ENCODE measurements around the gene TCAP. TPM values are rescaled to one million over a fixed set of nuclear protein-coding genes. Genes with fewer than 3 reads are reported as not detected.
A peak's percentile ranks its signal among the peaks of the same experiment; 100 is the strongest.

TCAP gene
- total and polyA plus RNA-seq, 10 donors, result 1.5 to 3.2 (median 2.2) TPM

DNA sequence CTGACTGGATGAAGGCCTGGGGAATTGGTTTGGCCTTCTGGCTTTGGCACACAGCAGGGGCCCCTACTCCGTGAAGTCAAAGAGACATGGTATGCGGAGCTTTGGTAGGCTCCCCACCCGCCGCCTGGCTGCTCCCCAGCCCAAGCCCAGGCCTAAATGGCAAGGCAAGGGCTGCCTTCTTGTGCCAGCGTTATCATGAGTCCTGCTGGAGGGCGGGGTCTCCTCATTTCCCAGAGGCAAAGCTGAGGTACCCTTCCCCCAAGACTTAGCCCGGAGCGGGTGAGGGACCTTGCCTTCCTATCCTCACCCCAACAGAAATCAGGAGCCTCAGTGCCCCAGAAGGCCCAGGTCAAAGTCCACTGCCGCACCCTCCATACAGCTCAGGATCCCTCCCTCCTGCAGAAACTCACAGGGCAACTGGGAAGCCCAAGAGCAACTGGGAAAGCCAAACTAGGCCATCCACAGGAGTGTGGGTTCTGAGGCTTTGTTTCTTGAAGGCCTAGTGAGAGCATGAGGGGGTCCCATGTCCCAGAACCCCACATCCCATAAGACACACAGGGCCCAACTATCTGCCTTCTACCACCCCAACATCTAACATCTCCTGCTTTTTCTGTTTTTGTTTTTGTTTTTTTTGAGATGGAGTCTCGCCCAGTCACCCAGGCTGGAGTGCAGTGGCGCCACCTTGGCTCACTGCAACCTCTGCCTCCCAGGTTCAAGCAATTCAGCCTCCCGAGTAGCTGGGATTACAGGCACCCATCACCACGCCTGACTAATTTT, 13.4 kb downstream of the TCAP start:
- Histone ChIP-seq H3K4me1 (peaks cover 21 to 74% (median 62%) of the 10 kb centered on the region in 6 donors), H3K27me3 (replicated peaks in 1 of 7) (no peaks in the 10 kb centered on the region), H3K27ac (peak overlapping the region in 4 of 8 donors; percentile 78 to 90 (median 82)), H3K36me3 (peaks cover 0 to 31% (median 7%) of the 10 kb centered on the region in 6 donors), H3K4me3 (no peak overlapping the region), H3K9me3 (no peaks in the 10 kb centered on the region)
- intact Hi-C loops (cut with DNase I; ENCODE audit: low total_unique reads), result no loop called here
- DNase-seq, result peak; percentile 73
- WGBS, 5 donors, result 87 to 96% (median 90%) methylated on average over 9 to 13 of the region's 13 CpGs
- TF ChIP-seq POLR2A (IDR thresholded peaks at IDR 0.05) (no peak), POLR2AphosphoS5 (IDR thresholded peaks at IDR 0.05) (no peak)
- TF ChIP-seq, protein P1, sequence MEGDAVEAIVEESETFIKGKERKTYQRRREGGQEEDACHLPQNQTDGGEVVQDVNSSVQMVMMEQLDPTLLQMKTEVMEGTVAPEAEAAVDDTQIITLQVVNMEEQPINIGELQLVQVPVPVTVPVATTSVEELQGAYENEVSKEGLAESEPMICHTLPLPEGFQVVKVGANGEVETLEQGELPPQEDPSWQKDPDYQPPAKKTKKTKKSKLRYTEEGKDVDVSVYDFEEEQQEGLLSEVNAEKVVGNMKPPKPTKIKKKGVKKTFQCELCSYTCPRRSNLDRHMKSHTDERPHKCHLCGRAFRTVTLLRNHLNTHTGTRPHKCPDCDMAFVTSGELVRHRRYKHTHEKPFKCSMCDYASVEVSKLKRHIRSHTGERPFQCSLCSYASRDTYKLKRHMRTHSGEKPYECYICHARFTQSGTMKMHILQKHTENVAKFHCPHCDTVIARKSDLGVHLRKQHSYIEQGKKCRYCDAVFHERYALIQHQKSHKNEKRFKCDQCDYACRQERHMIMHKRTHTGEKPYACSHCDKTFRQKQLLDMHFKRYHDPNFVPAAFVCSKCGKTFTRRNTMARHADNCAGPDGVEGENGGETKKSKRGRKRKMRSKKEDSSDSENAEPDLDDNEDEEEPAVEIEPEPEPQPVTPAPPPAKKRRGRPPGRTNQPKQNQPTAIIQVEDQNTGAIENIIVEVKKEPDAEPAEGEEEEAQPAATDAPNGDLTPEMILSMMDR (IDR thresholded peaks at IDR 0.05 in 8 of 11, conservative IDR thresholded peaks at IDR 0.05 in 3 of 11), result no peak

DNA sequence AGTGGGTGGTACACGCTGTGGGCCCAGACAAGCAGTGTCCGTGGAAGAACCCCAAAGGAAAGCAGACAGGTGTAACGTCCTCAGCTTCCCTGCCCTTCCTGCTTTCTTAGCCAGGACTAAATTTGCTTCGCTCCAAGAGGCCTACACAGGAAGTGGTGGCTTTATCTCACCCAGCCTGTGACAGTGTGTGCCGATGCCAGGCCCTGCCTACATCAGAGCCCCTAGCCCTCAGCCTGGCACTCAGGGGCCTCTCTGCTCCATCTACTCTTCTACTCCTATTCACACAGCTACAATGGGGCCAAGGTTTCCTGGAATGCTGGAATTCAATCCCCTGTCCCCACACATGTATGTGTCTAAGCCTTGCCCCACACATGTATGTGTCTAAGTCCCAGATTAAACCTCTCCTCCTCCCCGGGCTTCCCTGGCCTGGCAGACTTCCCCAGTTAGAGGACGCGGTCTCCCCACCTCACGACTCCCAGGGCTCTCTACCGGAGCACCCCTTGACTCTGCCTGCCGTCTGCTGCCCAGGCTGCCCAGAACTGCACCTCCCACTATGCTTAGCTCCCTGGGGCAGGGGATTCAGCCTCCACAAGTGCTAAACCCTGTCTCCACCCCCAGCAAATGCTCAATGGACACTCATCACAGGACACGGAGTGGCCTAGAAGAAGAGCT, 14.5 kb downstream of the TCAP start:
- H3K27me3 ChIP-seq (replicated peaks in 1 of 7), result no peaks in the 10 kb centered on the region
- 43 to 56% (median 45%) methylated on average over 12 of the region's 12 CpGs for WGBS, 5 donors
- peak; percentile 86 for DNase-seq
- no peak overlapping the region for H3K4me3 ChIP-seq
- H3K9me3 ChIP-seq, result no peaks in the 10 kb centered on the region
- peaks cover 21 to 64% (median 58%) of the 10 kb centered on the region in 6 donors for H3K4me1 ChIP-seq
- peak overlapping the region; percentile 22 to 90 (median 72) for H3K27ac ChIP-seq
- intact Hi-C loops (cut with DNase I; ENCODE audit: low total_unique reads), result no loop called here
- H3K36me3 ChIP-seq, result peaks cover 0 to 42% (median 12%) of the 10 kb centered on the region in 6 donors
- peak in 2 of 3 donors; percentile 79 to 81 for TF ChIP-seq POLR2AphosphoS5 (IDR thresholded peaks at IDR 0.05)
- no peak for TF ChIP-seq POLR2A (IDR thresholded peaks at IDR 0.05)

DNA sequence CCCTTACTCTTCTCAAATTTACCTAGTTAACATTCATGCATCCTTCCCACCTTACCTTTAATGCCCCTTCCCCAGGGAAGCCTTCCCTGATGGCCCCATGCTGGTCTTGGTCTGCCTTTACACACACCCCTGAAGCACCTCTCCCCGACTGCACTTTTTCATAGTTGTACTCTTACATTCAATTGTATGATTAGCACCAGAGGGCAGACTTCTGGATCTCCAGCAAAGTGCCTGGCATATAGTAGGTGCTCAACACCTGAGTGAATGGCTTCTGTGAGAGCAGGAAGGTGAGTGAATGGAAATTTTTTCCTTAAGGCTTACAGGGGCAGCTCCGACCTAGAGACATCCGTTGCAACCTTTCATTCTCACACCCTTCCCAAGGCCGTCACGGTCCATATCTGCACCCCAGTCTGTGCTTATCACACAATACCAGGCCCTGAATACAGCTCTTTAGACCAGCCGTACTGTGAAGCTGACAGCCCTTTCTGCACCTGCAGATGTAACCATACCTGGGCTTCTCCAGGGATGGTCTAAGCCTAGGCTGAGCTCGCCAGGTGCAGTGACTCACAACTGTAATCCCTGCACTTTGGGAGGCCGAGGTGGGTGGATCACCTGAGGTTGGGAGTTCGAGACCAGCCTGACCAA, 18.3 kb downstream of the TCAP start:
- Histone ChIP-seq H3K27me3 (replicated peaks in 1 of 7) (no peaks in the 10 kb centered on the region), H3K4me1 (peaks cover 11 to 38% (median 28%) of the 10 kb centered on the region in 6 donors), H3K4me3 (no peak overlapping the region), H3K9me3 (no peaks in the 10 kb centered on the region), H3K27ac (no peak overlapping the region), H3K36me3 (peaks cover 0 to 52% (median 19%) of the 10 kb centered on the region in 6 donors)
- peak; percentile 36 for DNase-seq
- intact Hi-C loops (cut with DNase I; ENCODE audit: low total_unique reads), result no loop called here
- TF ChIP-seq, protein P1 (IDR thresholded peaks at IDR 0.05 in 8 of 11, conservative IDR thresholded peaks at IDR 0.05 in 3 of 11), result no peak
- TF ChIP-seq POLR2A (IDR thresholded peaks at IDR 0.05) (no peak), POLR2AphosphoS5 (IDR thresholded peaks at IDR 0.05) (no peak)
- 87 to 98% (median 91%) methylated on average over 9 of the region's 9 CpGs for WGBS, 5 donors

DNA sequence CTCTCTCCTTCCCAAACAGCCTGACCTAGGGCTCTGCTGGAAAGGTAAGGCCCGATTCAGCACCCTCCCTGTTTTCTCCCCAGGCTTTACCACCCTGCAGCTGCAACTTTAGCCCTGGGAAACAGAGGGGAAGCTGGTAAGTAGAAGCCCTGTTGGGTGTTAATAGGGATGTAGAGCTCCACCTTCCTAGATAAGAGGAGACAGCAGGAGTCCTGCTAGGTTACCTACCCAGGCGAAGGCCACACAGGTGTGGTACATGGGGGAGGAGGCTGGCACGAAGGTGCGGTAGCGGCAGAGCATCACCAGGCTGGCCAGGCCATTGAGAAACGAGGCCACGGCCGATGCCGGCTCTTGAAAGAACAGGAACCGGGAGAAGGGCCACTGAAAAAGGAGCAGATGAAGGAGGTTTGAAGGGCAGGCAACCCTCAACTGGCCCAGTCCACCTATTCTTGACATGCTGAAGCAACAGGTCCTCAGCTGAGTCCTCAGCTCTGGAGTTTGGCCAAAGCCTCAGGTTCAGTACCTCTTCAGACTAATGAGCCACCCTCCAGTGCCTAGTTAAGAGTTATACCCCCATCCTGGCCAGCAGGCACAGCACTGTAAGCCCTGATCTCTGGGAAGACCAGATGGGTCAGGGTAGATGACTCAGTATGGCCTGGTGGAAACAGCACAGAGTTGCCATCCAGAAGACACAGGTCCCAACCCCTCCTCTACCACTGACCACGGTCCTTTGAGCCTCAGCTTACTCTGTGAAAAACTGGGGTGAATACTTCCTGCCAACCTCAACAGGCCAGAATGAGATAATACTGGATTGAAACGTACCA, 19.4 kb downstream of the TCAP start:
- intact Hi-C loops (cut with DNase I; ENCODE audit: low total_unique reads), result no loop called here
- peak; percentile 52 for DNase-seq

More for the DNA sequence above, 19.4 kb downstream of the TCAP start:
- TF ChIP-seq POLR2A (IDR thresholded peaks at IDR 0.05), result no peak
- TF ChIP-seq POLR2AphosphoS5 (IDR thresholded peaks at IDR 0.05), result no peak
- TF ChIP-seq, protein P1 (IDR thresholded peaks at IDR 0.05 in 8 of 11, conservative IDR thresholded peaks at IDR 0.05 in 3 of 11), result no peak
- Histone ChIP-seq H3K27me3 (replicated peaks in 1 of 7) (no peaks in the 10 kb centered on the region), H3K36me3 (peaks cover 0 to 51% (median 19%) of the 10 kb centered on the region in 6 donors), H3K9me3 (no peaks in the 10 kb centered on the region), H3K4me1 (peaks cover 5 to 36% (median 28%) of the 10 kb centered on the region in 6 donors), H3K27ac (no peak overlapping the region), H3K4me3 (no peak overlapping the region)
- 91 to 96% (median 94%) methylated on average over 12 of the region's 12 CpGs for whole genome bisulfite sequencing, 5 donors

Data from spleen (tissue), 11 donors.